Keratinocyte (primary cell): ENCODE measurements around the gene LSM14B. TPM values are rescaled to one million over a fixed set of nuclear protein-coding genes. Genes with fewer than 3 reads are reported as not detected.

Source experiments
- DNase-seq: peaks from one replicate; pipeline ENCODE4 v3.0.0-alpha.2; 2011; ENCODE audit warnings: low read depth, missing footprints, low spot score
- FAIRE-seq: peaks from 2 replicates; lab custom pipeline; 2011; peaks lifted over from hg19 to GRCh38; lab: Jason Lieb, UNC
- H2AFZ ChIP-seq: 2 replicates; pipeline ENCODE4 v1.6.0; 2012; ENCODE audit warnings: low read length, control low read depth, inconsistent platforms; ENCODE audit not compliant: control insufficient read depth
- H3K27ac ChIP-seq: 2 replicates; pipeline ENCODE4 v1.5.1; 2011; ENCODE audit warnings: low read length; ENCODE audit not compliant: control insufficient read depth, insufficient read depth
- H3K27me3 ChIP-seq: 3 replicates; pipeline ENCODE4 v1.6.0; 2011; ENCODE audit warnings: low read length; ENCODE audit not compliant: control insufficient read depth, insufficient read depth; ENCODE audit errors: extremely low read depth
- H3K36me3 ChIP-seq, 2 experiments: 2 replicates in 1 of 2; 3 replicates in 1 of 2; pipeline ENCODE4 v1.5.1; 2011; ENCODE audit warnings: low read length in 2 of 2, mild to moderate bottlenecking in 1 of 2; ENCODE audit not compliant: control insufficient read depth in 2 of 2, insufficient read depth in 2 of 2; ENCODE audit errors: extremely low read depth in 1 of 2
- H3K4me1 ChIP-seq: 3 replicates; pipeline ENCODE4 v1.5.1; 2011; ENCODE audit warnings: low read length; ENCODE audit not compliant: control insufficient read depth, insufficient read depth; ENCODE audit errors: extremely low read depth
- H3K4me2 ChIP-seq: 3 replicates; pipeline ENCODE4 v1.6.0; 2011; ENCODE audit warnings: low read depth, low read length; ENCODE audit not compliant: control insufficient read depth, insufficient read depth; ENCODE audit errors: extremely low read depth
- H3K4me3 ChIP-seq, 3 experiments: fragments of 200-600 bp in 1 of 3; sonication (generic) in 1 of 3; 2 replicates in 2 of 3; 3 replicates in 1 of 3; pipeline ENCODE4 v1.5.1; 2011 to 2016; ENCODE audit warnings: low read length in 3 of 3, mild to moderate bottlenecking in 3 of 3, control low read depth in 2 of 3, inconsistent platforms in 1 of 3, low read depth in 1 of 3, mixed read lengths in 1 of 3, mixed run types in 1 of 3, moderate library complexity in 1 of 3; ENCODE audit not compliant: control insufficient read depth in 2 of 3, insufficient read depth in 2 of 3; ENCODE audit errors: extremely low read depth in 1 of 3
- H3K79me2 ChIP-seq: 2 replicates; pipeline ENCODE4 v1.6.0; 2012; ENCODE audit warnings: low read length; ENCODE audit not compliant: control insufficient read depth, insufficient read depth
- H3K9ac ChIP-seq: 3 replicates; pipeline ENCODE4 v1.6.0; 2011; ENCODE audit warnings: low read length; ENCODE audit not compliant: control insufficient read depth, insufficient read depth; ENCODE audit errors: extremely low read depth
- H3K9me1 ChIP-seq: 3 replicates; pipeline ENCODE4 v1.6.0; 2011; ENCODE audit warnings: low read length; ENCODE audit not compliant: control insufficient read depth, insufficient read depth; ENCODE audit errors: extremely low read depth
- H3K9me3 ChIP-seq: 2 replicates; pipeline ENCODE4 v1.5.1; 2012; ENCODE audit warnings: low read depth, low read length; ENCODE audit not compliant: control insufficient read depth
- H4K20me1 ChIP-seq: 3 replicates; pipeline ENCODE4 v1.6.0; 2011; ENCODE audit warnings: low read length; ENCODE audit not compliant: control insufficient read depth, insufficient read depth; ENCODE audit errors: extremely low read depth
- CTCF ChIP-seq, 3 experiments: IDR thresholded peaks in 1 of 3; conservative IDR thresholded peaks in 1 of 3; optimal IDR thresholded peaks in 1 of 3; 2 replicates in 2 of 3; 3 replicates in 1 of 3; pipeline versions ENCODE3 to v1.5.1; 2011; ENCODE audit warnings: low read length in 3 of 3, mild to moderate bottlenecking in 3 of 3, moderate library complexity in 2 of 3, control low read depth in 1 of 3, inconsistent platforms in 1 of 3; ENCODE audit not compliant: insufficient read depth in 2 of 3; ENCODE audit errors: extremely low read depth in 1 of 3
- EZH2 ChIP-seq: IDR thresholded peaks from one replicate; pipeline ENCODE4 v1.6.1; 2012; ENCODE audit warnings: inconsistent platforms, mild to moderate bottlenecking, low read length, moderate library complexity
- dilution Hi-C: fragments of 300-500 bp; cut with MboI; formaldehyde crosslinking; loops from one replicate; pipeline ENCODE4 v1.7.0; 2020; ENCODE audit warnings: low sequenced_read_pairs; ENCODE audit not compliant: extremely low pct_ligation_motif_present
- polyA plus RNA-seq, 5 experiments: library from polyadenylated mRNA; depleted of rRNA in 3 of 5; stranded (reverse) in 3 of 5; stranded (forward) in 1 of 5; unstranded in 1 of 5; fragments of >200 nt; gene quantifications; 1 replicate in 1 of 5; 2 replicates in 3 of 5; 3 replicates in 1 of 5; pipeline versions ENCODE4 v1.2.1 to v1.2.3, GENCODE V29; 2011 to 2012; ENCODE audit warnings: missing spikeins in 2 of 5, low read depth in 1 of 5, low replicate concordance in 1 of 5

LSM14B gene
- polyA plus RNA-seq, 1 donor (not counting 4 experiments of a cell fraction or from before 2014, with no cell fraction given) = 21.7 TPM

DNA sequence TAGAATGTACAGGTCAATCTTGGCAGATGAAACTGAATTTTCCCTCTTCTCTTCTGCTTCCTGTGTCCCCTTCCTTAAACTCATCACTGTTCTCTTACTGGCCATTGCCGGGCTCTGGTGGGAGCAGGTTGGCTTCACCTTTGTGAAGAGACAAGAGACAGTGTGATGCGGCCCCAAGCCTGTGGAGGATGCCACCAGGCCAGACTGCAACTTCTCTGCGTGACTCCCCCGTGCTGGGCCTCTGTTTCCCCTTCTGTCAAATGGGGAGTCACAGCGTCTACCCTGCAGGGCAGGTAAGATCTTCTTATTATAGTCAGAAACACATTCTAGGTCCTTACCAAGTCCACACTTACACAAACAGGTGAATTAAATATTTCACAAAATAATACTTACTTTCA is 1.9 kb upstream of the LSM14B start:
- Histone ChIP-seq H3K27ac (no peak overlapping the region), H3K79me2 (peaks cover 17% of the 10 kb centered on the region), H3K4me1 (peaks cover 8% of the 10 kb centered on the region), H3K4me3 (no peak overlapping the region), H2AFZ (no peak overlapping the region), H3K4me2 (no peak overlapping the region), H3K27me3 (peaks cover 28% of the 10 kb centered on the region), H3K9me3 (no peaks in the 10 kb centered on the region), H3K9me1 (no peaks in the 10 kb centered on the region), H3K9ac (no peak overlapping the region), H4K20me1 (peaks cover 14% of the 10 kb centered on the region), H3K36me3 (peaks cover 4 to 5% of the 10 kb centered on the region in 2 experiments)
- FAIRE-seq (no peak), DNase-seq (no peak)
- TF ChIP-seq CTCF (optimal IDR thresholded peaks at IDR 0.05 in 1 of 3, IDR thresholded peaks at IDR 0.05 in 1 of 3, conservative IDR thresholded peaks at IDR 0.05 in 1 of 3; ENCODE audit: extremely low read depth in 1 of 3, insufficient read depth in 2 of 3, low read length in 3 of 3) (no peak), EZH2 (no peak)
- dilution Hi-C loops = no loop called here

- Histone ChIP-seq H2AFZ (peak overlapping the region; percentile 78), H3K9ac (peak overlapping the region; percentile 88), H3K4me3 (peak overlapping the region; percentile 54 to 89 (median 77)), H3K27me3 (peaks cover 25% of the 10 kb centered on the region), H3K9me1 (no peaks in the 10 kb centered on the region), H3K27ac (peak overlapping the region; percentile 88), H3K36me3 (peaks cover 7 to 8% of the 10 kb centered on the region in 2 experiments), H3K4me1 (peaks cover 8% of the 10 kb centered on the region), H3K79me2 (peaks cover 17% of the 10 kb centered on the region), H4K20me1 (peaks cover 14% of the 10 kb centered on the region), H3K9me3 (no peaks in the 10 kb centered on the region), H3K4me2 (peak overlapping the region; percentile 78)
- DNase-seq (no peak), FAIRE-seq (no peak)
- dilution Hi-C loops = no loop called here
- TF ChIP-seq EZH2 = no peak
Observed at GRCh38 chr20:62120990-62121775, 1.1 kb upstream of the LSM14B start.
